ENCODE results near the gene GPAT2. TPM values are rescaled to one million over a fixed set of nuclear protein-coding genes. Genes with fewer than 3 reads are reported as not detected.
A peak's percentile ranks its signal among the peaks of the same experiment; 100 is the strongest.

The GPAT2 gene
- total and polyA plus RNA-seq, 2 of the 4 experiments (the other 2 are of a cell fraction), result 0.36 to 0.53 TPM

DNA sequence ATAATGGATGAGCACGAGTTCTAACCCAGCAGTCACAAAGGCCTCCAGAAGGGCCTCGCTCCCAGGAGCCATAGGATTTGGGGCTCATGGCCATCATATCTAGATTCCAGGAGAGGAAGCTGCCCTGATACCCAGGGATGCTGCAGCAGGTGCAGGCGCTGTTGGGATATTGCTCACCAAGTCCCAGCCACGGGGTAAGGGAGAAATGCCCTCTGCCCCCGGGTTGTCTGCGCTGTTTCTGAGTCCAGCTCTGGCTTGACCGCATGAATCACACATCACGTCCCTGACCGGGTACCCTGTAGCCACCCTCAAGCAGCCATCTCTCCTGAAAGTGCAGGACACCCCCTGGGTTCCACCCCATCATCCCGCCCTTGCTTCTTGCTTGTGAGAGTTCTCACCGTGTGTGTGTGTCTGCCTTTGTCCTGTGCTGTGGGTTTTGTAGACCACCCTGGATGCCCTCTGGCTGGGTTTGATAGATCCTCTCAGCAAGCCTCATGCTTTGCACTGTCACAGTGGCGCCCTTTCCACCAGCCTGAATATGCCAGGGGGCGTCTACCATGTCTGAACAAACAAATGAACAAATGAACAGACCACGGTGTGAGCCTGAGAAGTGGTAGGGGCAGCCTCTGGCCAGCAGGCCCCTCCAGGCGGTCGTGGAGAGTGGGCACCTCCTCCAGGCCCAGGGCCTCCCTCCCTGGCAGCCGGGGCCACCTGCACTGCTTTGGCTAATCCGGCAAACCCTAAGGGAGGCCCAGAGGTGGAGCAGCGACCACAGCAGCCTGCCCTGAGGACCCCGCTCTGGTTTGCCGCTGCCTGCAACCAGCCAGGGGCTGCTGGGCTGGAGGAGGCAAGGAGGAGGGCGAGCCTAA lies 49.5 kb upstream of the GPAT2 start:
- H3K4me3 ChIP-seq (ENCODE audit: insufficient read depth, low read depth, low read length), result no peak overlapping the region
- in situ Hi-C loops (cut with MboI; ENCODE audit: low sequenced_read_pairs), result no loop called here
- no peak overlapping the region for H2BK15ac ChIP-seq (ENCODE audit: low read depth, low read length)
- no peak overlapping the region for H4K8ac ChIP-seq (ENCODE audit: low read depth in 2 of 2, low read length in 2 of 2)
- CTCF ChIA-PET, result no interaction called here
- H3K4me2 ChIP-seq (ENCODE audit: low read depth, low read length), result no peak overlapping the region
- no peak overlapping the region for H3K27ac ChIP-seq (ENCODE audit: insufficient read depth, low read length)
- dilution Hi-C loops (cut with HindIII; ENCODE audit: low sequenced_read_pairs, unreplicated experiment), result no loop called here
- no peaks in the 10 kb centered on the region for H3K9me3 ChIP-seq (ENCODE audit: control insufficient read depth, insufficient read depth, low read length)
- H3K14ac ChIP-seq (replicated peaks; ENCODE audit: low read depth, low read length), result no peak overlapping the region
- DNase-seq (no peak), ATAC-seq (ENCODE audit: low read depth) (no peak)
- no peak overlapping the region for H2AK5ac ChIP-seq (ENCODE audit: low read depth, low read length)
- H3K9me1 ChIP-seq (ENCODE audit: insufficient read depth, low read length), result no peaks in the 10 kb centered on the region
- no peak overlapping the region for H3K56ac ChIP-seq (ENCODE audit: extremely low read depth, insufficient read depth, low read length)
- H4K91ac ChIP-seq (ENCODE audit: insufficient read depth, low read depth, low read length), result no peak overlapping the region
- H3K4ac ChIP-seq (ENCODE audit: low read depth, low read length), result no peak overlapping the region
- H3K18ac ChIP-seq (ENCODE audit: low read depth, low read length), result no peak overlapping the region
- H3K36me3 ChIP-seq (ENCODE audit: control insufficient read depth, insufficient read depth, low read length), result no peaks in the 10 kb centered on the region
- H2AFZ ChIP-seq (replicated peaks; ENCODE audit: low read length, poor library complexity), result no peak overlapping the region
- H2BK5ac ChIP-seq (ENCODE audit: low read depth, low read length, poor library complexity, severe bottlenecking), result no peak overlapping the region
- no TSS peak for BruUV-seq (replicated peaks)
- no peaks in the 10 kb centered on the region for H4K20me1 ChIP-seq (ENCODE audit: insufficient read depth, low read length)
- H3K79me1 ChIP-seq (ENCODE audit: low read depth in 1 of 2, low read length in 2 of 2), result no peaks in the 10 kb centered on the region
- no peaks in the 10 kb centered on the region for H3K4me1 ChIP-seq (ENCODE audit: control insufficient read depth, insufficient read depth, low read length)
- H3K23ac ChIP-seq (ENCODE audit: low read depth, low read length), result no peak overlapping the region
- POLR2A ChIA-PET (ENCODE audit: unreplicated experiment), result no interaction called here
- H4K5ac ChIP-seq (ENCODE audit: low read depth, low read length), result no peak overlapping the region
- WGBS, 2 experiments (ENCODE audit: extremely low coverage in 2 of 2, insufficient read length in 1 of 2), result 70% methylated on average over 5 of the region's 22 CpGs; no CpG with 5 or more reads in 1 of the 2 experiments
- H2BK120ac ChIP-seq (ENCODE audit: low read depth, low read length), result no peak overlapping the region
- no peak overlapping the region for H2BK20ac ChIP-seq (ENCODE audit: low read depth, low read length)
- H2AK9ac ChIP-seq (replicated peaks; ENCODE audit: low read depth, low read length, poor library complexity), result peak overlapping the region; percentile 9
- no peak overlapping the region for H3K9ac ChIP-seq (ENCODE audit: low read depth, low read length)
- peaks cover 28% of the 10 kb centered on the region for H3K27me3 ChIP-seq (ENCODE audit: control insufficient read depth, insufficient read depth, low read length)
- intact Hi-C loops (cut with micrococcal nuclease), result no loop called here
- TF ChIP-seq CEBPB (IDR thresholded peaks at IDR 0.05; ENCODE audit: low read depth, low read length) (no peak), POLR2A (IDR thresholded peaks at IDR 0.05; ENCODE audit: low read depth, low read length) (no peak), RCOR1 (IDR thresholded peaks at IDR 0.05; ENCODE audit: insufficient replicate concordance, low read length) (no peak), MAFK (IDR thresholded peaks at IDR 0.05; ENCODE audit: low read depth, low read length) (no peak), MAZ (IDR thresholded peaks at IDR 0.05; ENCODE audit: borderline replicate concordance, low read depth, low read length) (no peak), RAD21 (IDR thresholded peaks at IDR 0.05; ENCODE audit: low read length) (no peak), NFE2L2 (IDR thresholded peaks at IDR 0.05; ENCODE audit: low read depth, low read length) (no peak), SMC3 (IDR thresholded peaks at IDR 0.05; ENCODE audit: low read depth, low read length) (no peak), CHD1 (IDR thresholded peaks at IDR 0.05; ENCODE audit: low read depth, low read length) (no peak), BHLHE40 (IDR thresholded peaks at IDR 0.05; ENCODE audit: low read depth, low read length) (no peak), FOS (IDR thresholded peaks at IDR 0.05; ENCODE audit: low read depth, low read length) (no peak), MXI1 (IDR thresholded peaks at IDR 0.05; ENCODE audit: borderline replicate concordance, low read depth, low read length) (no peak)
- TF ChIP-seq, protein P1, sequence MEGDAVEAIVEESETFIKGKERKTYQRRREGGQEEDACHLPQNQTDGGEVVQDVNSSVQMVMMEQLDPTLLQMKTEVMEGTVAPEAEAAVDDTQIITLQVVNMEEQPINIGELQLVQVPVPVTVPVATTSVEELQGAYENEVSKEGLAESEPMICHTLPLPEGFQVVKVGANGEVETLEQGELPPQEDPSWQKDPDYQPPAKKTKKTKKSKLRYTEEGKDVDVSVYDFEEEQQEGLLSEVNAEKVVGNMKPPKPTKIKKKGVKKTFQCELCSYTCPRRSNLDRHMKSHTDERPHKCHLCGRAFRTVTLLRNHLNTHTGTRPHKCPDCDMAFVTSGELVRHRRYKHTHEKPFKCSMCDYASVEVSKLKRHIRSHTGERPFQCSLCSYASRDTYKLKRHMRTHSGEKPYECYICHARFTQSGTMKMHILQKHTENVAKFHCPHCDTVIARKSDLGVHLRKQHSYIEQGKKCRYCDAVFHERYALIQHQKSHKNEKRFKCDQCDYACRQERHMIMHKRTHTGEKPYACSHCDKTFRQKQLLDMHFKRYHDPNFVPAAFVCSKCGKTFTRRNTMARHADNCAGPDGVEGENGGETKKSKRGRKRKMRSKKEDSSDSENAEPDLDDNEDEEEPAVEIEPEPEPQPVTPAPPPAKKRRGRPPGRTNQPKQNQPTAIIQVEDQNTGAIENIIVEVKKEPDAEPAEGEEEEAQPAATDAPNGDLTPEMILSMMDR (conservative IDR thresholded peaks at IDR 0.05; ENCODE audit: low read depth, low read length), result no peak
- TF ChIP-seq, protein P2, sequence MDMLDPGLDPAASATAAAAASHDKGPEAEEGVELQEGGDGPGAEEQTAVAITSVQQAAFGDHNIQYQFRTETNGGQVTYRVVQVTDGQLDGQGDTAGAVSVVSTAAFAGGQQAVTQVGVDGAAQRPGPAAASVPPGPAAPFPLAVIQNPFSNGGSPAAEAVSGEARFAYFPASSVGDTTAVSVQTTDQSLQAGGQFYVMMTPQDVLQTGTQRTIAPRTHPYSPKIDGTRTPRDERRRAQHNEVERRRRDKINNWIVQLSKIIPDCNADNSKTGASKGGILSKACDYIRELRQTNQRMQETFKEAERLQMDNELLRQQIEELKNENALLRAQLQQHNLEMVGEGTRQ (IDR thresholded peaks at IDR 0.05; ENCODE audit: low read depth, low read length), result no peak
- TF ChIP-seq, protein P3, sequence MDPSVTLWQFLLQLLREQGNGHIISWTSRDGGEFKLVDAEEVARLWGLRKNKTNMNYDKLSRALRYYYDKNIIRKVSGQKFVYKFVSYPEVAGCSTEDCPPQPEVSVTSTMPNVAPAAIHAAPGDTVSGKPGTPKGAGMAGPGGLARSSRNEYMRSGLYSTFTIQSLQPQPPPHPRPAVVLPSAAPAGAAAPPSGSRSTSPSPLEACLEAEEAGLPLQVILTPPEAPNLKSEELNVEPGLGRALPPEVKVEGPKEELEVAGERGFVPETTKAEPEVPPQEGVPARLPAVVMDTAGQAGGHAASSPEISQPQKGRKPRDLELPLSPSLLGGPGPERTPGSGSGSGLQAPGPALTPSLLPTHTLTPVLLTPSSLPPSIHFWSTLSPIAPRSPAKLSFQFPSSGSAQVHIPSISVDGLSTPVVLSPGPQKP (IDR thresholded peaks at IDR 0.05; ENCODE audit: borderline replicate concordance, low read depth, low read length), result no peak

All from IMR-90 (cell line).